ENCODE measurements around the gene FGF21. TPM values are rescaled to one million over a fixed set of nuclear protein-coding genes. Genes with fewer than 3 reads are reported as not detected.

FGF21 gene
- total RNA-seq, 1 experiment from 2014 or later: not detected

DNA sequence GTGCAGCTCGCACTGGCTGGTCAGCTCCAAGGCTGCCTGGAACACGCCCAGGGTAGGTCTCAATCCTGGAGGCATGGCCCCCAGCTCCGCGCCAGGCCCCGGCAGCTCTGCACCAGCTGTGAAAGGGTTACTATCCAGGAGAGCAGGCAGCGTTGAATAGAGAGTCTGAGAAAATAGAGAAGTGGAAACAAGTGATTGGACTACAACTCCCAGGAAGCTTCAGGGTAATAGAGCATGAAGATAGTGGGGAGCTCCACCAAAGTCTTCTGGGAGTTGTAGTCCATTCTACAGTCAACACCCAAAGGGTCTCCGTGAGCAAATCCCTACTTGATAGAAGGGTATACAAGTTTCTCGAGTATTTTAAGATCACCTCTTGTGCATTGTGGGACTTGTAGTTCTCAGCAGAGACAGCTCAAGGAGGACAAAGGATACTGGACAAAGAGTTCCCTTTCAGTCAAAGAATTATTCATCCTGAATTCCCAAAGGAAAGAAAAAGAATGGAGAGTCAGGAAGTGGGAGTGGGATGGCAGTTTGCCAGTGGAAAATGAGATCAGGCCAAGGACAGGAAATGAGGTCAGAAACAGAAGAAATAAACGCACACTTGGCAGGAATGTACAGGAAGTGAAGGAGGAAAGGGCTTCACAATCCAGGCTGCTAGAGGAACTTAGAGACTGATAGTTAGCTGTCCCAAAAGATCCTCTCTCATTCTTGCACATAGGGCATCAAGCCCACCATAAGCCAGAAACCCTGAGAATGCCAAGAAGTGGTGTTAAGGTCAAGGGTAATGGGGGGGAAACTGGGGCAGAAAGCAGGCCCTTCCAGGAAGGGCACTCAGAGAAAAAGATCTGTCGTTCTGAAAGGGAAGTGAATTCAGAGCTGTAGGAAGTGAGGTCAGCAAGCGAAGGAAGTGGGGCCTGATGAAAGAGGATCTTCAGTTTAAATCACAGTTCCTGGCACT, 30.2 kb upstream of the FGF21 start:
- DNase-seq (peak; percentile 50), ATAC-seq (no peak)
- ChIA-PET POLR2A (ENCODE audit: unreplicated experiment) (no interaction called here), CTCF (no interaction called here)
- Histone ChIP-seq H3F3A (ENCODE audit: low read length, unreplicated experiment) (no peaks in the 10 kb centered on the region), H3K9me3 (ENCODE audit: low read length) (no peaks in the 10 kb centered on the region), H3K27me3 (ENCODE audit: low read length) (no peaks in the 10 kb centered on the region), H3K36me3 (ENCODE audit: low read depth, low read length) (no peaks in the 10 kb centered on the region), H3K27ac (ENCODE audit: low read length) (peak overlapping the region; percentile 36; the same call in 1 of the 2 replicates), H3K79me2 (ENCODE audit: low read length) (no peaks in the 10 kb centered on the region), H3K4me3 (ENCODE audit: low read length) (no peak overlapping the region), H2AFZ (ENCODE audit: low read length) (0 out of 2 replicates have a peak overlapping the region, but pooled peaks have one; percentile 25), H3K4me2 (ENCODE audit: low read length) (no peak overlapping the region), H3K9ac (ENCODE audit: low read length) (no peak overlapping the region), H3K9me2 (replicated peaks; ENCODE audit: low read length) (no peaks in the 10 kb centered on the region), H4K20me1 (ENCODE audit: low read length) (no peaks in the 10 kb centered on the region), H3K4me1 (ENCODE audit: insufficient read depth, low read length) (no peaks in the 10 kb centered on the region)
- TF ChIP-seq EZH2phosphoT487 (IDR thresholded peaks at IDR 0.05; ENCODE audit: borderline replicate concordance, low read length) (no peak), CTCF (conservative IDR thresholded peaks at IDR 0.05; ENCODE audit: low read depth, low read length) (no peak), EZH2 (IDR thresholded peaks at IDR 0.05; ENCODE audit: low read length, unreplicated experiment) (no peak)
- intact Hi-C loops (cut with micrococcal nuclease): no loop called here
- BruUV-seq (replicated peaks): no TSS peak

DNA sequence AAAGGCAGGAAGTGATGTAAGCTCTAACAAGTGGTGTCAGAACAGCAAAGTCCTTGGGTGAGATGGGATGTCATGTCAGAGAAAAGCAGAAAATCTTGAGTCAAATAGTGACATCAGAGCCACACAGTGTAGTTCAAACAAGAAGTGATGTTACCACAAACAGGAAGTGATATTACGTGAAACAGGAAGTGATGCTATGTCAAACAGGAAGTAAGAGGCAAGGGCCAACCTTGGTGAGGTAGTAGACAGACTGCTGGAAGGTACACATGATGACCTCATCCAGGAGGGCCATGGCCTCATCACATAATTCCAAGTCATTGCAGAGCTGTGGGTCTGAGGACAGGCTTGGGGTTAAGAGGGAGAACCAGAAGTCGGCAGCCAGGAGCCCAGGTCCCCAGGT, 28.8 kb upstream of the FGF21 start:
- DNase-seq: no peak
- Histone ChIP-seq H3K79me2 (ENCODE audit: low read length) (no peaks in the 10 kb centered on the region), H2AFZ (ENCODE audit: low read length) (no peak overlapping the region), H3K27me3 (ENCODE audit: low read length) (no peaks in the 10 kb centered on the region), H3K36me3 (ENCODE audit: low read depth, low read length) (no peaks in the 10 kb centered on the region), H3K4me3 (ENCODE audit: low read length) (no peak overlapping the region), H3K4me1 (ENCODE audit: insufficient read depth, low read length) (no peaks in the 10 kb centered on the region), H3F3A (ENCODE audit: low read length, unreplicated experiment) (no peaks in the 10 kb centered on the region), H3K27ac (ENCODE audit: low read length) (no peak overlapping the region), H4K20me1 (ENCODE audit: low read length) (no peaks in the 10 kb centered on the region), H3K9me3 (ENCODE audit: low read length) (no peaks in the 10 kb centered on the region), H3K9ac (ENCODE audit: low read length) (no peak overlapping the region), H3K4me2 (ENCODE audit: low read length) (no peak overlapping the region), H3K9me2 (replicated peaks; ENCODE audit: low read length) (no peaks in the 10 kb centered on the region)
- ChIA-PET CTCF (no interaction called here), POLR2A (ENCODE audit: unreplicated experiment) (no interaction called here)
- ATAC-seq: no peak
- TF ChIP-seq CTCF (conservative IDR thresholded peaks at IDR 0.05; ENCODE audit: low read depth, low read length) (no peak), EZH2phosphoT487 (IDR thresholded peaks at IDR 0.05; ENCODE audit: borderline replicate concordance, low read length) (no peak), EZH2 (IDR thresholded peaks at IDR 0.05; ENCODE audit: low read length, unreplicated experiment) (no peak)
- intact Hi-C loops (cut with micrococcal nuclease): no loop called here
- BruUV-seq (replicated peaks): no TSS peak

Data from PC-3 (cell line).